GM19328 (cell line): ENCODE results near the gene PLXNA4.

Source experiments
- ATAC-seq: cut with Tn5 transposase; IDR thresholded peaks from one replicate; pipeline ENCODE4 v1.9.1; 2021; ENCODE audit warnings: mild to moderate bottlenecking, moderate library complexity; ENCODE audit not compliant: unreplicated experiment

PLXNA4 gene

DNA sequence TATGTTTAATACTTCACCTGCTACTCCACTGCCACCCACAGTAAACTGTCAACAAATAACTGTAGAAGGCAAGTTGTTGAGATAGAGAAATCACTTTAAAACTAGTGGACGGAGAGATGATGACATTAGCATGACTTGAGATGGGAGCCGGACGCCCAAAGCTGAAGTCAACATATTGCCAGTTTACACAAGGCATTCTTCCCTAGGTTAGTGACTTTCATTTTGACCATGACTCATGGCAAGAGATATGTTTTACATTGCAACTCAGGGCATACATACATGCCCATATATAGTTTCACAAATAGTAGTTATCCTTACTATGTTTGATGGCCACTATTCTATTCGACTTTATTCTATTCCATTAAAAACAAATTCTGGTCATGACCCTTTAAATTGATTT, 296.6 kb downstream of the PLXNA4 start:
- ATAC-seq, result no peak

DNA sequence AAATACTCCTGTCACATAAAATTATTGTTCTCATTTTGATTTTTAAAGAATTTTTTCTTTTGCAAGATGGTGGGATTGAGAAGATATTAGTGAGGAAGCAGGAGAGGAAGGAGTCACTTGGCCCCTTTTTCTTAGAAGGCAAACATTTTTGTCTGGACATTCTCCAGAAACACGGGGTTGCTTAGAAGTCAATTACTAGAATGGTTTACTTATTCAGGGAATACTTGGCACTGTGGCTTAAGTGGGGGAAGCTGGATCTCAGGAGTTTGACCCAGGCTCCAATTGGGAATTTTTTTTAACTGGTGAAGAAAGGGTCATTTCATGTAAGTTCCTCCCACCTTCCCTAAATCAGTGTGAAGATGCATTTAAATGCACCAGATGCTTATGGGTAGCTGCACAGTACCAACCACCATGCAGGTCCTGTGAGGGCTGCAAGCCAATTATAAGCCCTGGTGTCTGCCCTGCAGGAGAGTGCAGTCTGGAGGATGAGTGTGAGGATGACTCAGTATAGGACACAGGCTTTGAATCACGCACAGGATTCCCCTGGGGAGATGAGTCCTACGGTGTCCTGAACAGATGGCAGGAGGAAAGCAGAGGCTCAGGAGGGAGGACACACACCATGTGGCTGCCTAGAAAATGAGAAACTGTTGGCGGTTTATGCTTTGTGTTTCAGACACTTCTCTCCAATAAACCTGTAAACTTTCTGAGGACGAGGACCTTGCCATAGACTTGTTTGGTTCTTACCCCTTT, 299.1 kb downstream of the PLXNA4 start:
- ATAC-seq, result no peak

DNA sequence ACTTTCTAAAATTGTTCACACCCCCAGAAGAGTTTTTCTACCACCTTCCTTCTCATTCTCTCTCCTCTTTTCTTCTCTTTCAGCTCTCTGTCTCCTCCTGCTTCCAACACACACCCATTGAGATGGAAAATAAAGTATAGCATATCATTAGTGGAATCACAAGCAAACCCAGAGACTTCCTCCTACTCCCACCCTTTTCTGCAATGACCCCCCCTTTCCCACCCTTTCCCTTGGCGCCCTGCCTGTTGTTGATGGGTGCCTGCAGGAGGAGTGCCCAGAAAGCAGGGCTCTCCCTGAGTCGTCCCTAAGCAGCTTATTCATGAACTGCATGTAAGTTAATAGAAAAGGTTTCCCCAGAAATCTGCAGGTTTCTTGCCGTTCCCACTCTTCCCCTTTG, 300.0 kb downstream of the PLXNA4 start:
- ATAC-seq, result no peak

DNA sequence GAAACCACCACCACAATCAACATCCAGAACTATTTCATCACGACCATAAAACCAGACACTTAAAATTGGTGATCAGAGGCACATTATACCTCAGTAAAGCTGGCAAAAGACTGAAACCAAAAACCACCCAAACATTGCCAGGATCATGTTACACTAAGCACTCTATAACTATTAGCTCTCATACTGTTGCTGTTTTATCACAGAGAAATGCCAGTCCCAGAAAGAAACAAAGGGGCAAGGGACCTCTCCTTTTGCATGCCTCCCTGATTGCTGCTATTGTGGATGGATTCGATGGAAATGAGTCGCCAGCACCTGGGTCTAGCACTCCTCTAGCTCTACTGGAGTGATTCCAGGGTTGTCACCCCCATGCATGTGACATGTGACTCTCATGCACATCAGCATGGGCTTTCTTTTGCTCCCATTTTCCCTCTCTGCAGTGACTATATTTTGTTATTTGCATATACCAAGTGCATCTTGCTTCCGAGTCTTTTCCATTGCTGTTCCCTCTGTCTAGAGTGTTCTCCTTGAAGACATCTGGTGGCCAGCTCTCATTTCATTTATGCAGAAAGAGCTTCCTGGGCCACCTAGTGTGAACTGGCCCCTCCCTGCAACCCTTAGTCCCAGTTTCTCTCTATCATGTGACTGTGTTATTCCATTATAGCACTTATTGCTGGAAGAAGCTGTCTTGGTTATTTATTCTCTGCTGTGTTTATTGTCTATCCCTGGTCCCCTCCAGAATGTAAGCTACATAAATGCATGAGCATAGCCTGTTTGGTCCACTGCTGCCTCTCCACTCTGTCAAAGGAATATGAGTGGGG, 300.6 kb downstream of the PLXNA4 start:
- ATAC-seq, result no peak

DNA sequence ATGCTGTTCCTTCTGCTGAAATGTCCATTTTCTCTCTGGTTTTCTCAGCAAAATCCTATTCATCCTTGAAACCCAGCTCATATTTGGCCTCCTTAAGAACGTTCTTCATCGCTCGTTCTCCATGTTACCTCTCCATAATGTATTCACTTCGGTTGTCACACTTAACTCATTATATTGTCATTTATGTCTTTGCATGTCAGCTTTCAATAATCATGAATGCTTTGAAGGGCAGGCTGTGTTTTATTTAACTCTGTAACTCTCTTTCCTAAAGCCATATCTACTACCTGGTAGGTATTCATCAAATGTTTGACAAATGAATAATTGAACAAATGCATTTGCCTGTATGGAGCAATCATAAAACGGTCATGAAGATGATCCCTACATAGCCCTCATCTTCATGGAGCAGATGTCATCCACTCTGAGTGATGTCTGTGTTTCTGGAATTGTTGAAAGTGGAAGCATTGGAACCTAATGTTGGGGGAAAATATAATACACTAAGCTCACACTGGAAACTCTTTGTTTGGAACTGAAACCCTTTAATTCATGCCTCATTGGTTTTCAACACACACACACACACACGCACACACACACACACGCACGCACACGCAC, 303.4 kb downstream of the PLXNA4 start:
- ATAC-seq, result no peak

DNA sequence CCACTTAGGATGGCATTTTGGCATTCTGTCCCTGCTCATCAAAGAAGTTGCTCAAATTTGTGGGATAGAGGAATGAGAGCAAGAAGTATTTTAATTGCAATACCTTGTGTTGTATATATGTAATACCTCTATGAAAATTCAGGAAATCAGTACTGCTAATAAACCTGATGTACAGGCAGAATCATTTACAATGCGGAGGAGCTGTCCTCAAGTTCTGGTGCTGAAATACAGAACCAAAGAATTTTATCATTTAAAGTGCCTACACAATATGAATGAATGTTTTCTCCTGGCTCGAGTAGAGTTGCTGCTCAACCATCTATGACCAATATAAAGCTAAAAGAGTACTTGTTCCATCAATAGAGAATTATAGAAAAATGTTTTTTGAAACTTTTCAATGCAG, 305.8 kb downstream of the PLXNA4 start:
- ATAC-seq, result no peak

DNA sequence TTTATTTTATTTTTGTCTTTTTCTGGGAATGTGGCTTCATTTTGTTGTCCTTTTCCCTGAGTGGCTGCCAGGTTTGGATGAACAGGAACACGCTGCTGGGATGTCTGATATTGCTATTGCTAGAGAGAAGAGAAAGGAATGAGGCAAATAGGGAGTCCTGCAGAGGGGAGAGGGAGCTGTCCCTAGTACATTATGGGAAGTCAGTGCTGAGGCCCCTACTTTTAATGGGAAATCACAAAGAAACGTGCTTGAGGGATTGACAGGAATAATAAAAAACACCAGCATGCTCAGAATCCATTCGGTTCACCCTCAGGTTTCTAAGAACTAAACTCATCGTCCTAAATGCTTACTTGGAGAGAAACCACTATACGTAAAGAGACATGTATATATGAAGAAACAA, 306.6 kb downstream of the PLXNA4 start:
- no peak for ATAC-seq

DNA sequence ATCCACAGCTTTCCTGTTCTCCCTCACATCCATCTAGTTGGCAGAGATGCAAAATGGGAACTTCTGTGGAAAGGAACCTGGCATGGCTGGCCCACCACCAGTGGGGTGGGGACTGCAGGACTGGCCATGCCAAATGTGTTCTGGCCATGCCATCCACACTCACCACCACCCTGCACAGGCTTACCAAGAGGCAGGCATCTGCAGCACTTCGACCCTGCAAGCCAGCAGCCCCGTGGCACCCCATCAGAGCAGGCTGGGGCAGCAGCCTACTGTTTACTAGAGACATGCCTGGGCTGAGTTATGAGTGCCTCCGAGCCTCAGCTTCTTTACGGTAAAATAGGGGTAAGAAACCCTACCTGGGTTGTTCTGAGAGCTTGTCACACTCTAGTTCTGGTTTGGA, 313.1 kb downstream of the PLXNA4 start:
- no peak for ATAC-seq

DNA sequence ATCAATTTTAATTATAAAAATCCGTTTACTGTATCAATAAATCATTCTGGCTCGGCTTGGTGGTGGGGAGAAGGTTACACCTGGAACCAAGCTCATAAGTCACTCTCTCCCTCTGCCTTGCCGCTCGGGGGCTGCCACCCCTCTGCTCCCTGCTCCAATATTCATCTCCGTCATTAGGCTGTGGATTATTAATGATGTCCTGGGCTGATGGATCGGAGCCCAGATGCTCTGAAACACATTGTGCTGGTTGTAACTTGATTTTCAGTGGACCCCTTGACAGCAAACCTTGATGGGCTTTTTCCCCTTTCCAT, 314.2 kb downstream of the PLXNA4 start:
- no peak for ATAC-seq

DNA sequence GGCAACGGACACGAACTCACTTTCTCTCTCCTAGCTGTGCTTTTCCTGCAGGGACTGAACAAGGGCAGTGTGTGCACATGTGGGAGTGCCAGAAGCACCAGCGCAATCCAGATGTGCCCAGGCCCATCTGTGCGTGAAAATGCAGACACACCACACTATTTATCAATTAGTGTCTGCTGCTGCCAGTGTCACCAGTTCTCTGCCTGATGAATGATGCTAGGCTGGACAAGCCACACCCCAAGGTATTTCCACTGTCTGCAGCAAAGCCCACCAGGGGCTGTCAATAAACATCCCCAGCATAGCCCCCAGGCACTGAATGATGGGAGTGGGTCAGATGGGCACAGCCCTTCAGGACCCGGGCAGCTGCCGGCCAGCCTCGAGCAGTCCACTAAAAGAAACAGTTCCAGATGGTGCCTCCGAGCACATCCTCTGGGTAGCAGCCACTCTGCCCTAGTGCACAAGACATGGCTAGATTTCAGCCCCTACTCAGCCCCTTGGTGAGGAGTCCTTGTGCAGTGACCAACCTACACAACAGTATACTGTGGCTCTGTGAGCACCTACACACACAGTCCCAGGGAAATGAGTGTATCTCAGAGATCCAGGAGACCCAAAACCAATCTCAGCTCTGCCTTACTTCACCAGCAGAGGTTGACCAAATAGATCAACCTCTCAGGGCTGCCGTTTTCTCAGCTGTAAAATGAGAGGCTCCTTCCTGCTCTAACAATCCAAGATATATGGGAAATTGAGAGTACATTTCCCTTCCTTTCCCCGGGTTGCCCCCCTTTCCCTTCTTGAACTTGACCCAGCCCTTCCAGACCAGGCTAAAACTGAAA, 314.7 kb downstream of the PLXNA4 start:
- ATAC-seq, result no peak

DNA sequence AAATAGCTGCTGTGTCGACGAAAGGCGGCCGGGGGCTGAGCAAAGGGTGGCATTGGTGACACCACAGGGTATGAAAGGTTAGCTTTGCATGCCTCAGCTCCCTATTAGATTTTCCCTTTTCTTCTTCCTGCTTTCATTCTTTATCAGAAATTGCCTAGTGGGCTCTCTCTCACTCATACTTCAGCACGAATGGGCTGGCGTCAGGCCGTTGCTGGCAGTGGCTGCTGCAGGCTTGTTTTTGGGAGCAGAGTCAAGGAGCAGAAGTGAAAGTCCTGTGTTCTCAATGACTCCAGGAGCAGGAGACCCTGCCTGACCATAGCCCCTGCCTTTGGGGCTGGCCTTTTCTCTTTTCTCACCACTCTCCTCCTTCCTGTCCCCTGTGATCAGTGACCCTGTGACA, 318.0 kb downstream of the PLXNA4 start:
- no peak for ATAC-seq

DNA sequence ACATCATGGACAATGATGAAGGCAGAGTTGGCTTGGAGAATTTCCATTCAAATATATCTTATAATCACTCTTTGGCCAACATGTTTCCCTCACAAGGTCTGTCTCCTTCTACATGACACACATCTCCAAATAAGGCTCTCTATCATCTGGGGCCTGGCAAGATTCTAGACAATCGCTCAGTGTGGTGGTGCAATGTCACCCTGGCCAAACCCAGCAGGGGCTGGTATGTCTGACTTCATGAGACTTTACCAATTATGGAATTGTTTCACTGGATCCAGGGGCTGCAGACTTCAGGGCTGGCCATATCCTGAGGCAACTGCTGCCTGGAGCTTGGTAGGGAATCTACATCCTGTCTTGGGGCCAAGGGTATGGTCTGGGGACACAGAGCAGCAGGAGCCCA, 319.0 kb downstream of the PLXNA4 start:
- ATAC-seq, result no peak

DNA sequence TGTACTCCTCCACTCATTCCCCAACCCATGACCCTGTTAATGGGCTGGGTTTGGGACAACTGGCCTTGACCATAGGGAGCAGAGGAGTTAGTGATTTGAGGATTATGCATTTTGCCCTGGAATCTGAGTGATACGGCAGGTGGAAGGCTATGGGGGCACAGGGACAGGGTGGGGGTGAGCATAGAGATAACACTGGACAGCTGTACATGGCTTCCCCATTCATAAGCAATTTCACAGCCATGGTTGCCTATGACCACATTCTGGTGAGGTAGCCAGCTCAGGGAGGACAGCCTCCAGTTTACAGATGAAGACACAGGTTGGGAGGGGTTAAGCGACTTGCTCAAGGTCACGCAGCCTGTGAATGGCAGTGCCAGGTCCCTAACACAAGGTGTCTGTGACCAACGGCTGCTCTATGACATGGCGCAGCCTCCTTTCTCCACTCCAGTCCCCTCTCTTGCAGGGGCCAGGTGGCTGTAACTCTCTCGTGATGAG, 319.5 kb downstream of the PLXNA4 start:
- ATAC-seq, result no peak

DNA sequence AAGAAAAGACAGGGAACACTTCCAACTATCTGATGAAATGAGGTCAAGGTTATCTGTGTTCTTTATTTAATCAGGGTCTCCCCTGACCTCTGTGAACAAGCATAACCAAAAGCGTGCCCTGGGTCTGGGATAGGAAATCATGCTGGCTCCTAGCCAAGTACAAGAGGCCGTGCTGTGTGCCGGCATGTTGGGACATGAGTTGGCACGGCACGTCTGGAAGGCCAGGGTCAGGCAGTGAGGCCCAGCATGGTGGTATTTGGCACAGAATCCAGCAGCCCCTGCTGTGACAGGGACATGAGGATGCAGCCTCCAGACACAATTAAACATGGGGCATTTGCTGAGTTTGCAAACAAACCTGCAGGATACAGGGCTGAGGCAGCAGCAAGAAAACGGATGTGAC, 320.4 kb downstream of the PLXNA4 start:
- ATAC-seq, result no peak

DNA sequence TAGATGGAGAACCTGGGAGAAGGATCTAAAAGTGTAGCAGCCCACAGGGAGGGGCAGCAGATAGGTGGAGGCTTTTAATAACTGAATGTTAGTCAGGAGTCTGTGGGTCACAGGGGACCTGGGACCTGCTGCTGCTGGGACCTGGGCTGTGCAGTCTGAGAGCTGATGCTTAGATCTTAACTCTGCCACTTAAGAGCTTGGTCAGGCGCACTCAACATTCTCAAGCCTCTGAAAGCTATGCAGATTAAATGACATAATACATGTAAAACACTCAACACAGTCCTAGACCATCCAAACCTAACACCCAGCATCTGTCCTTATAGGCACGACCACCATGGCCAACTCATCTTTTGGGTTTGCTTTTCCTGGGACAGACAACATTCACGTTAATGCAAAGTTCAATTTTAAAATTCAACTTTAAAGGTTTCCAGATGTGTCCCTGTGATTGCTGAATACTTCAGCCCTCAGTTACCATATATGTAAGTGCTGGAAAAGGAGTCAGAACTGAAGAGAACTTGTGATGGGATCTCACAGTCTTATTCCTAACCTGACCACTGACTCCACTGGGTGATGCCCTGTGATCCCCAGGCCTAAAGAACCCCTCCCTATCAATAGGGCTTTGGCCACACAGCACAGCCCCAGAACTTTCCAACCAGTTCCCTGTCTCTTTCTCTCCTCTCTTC, 321.0 kb downstream of the PLXNA4 start:
- no peak for ATAC-seq

DNA sequence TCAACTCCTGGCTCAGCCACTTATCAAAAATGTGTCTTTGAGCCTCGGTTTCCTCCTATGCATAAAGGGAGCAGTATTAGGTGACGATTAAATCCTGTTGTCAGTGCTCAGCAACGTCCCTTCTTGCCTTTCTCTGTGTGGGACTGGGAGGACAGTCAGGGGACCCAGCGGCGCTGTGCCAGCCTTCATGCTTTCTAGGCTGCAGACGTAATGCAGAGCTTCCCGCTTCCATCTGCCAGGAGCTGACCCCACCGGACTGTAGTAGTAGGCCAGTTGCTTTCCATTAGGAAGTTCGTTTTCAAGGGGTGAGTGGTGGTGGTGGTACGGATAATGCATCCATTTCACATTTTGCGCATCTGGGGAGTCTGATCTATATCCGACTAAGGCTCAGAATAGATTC, 321.8 kb downstream of the PLXNA4 start:
- ATAC-seq, result no peak

DNA sequence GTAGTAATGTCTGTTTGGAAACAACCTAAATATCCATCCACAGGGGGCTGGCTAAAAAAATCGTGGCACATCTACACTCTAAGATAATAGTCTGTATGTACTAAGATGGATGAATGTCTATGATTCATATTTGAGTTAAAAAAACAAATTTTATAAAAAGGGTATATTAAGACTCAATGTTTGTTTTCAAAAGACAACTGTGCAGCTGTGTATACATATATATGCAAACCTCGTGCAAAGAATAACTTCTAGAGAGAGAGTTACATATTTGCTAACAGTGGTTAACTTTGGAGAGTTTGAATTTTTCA, 323.5 kb downstream of the PLXNA4 start:
- ATAC-seq, result no peak

DNA sequence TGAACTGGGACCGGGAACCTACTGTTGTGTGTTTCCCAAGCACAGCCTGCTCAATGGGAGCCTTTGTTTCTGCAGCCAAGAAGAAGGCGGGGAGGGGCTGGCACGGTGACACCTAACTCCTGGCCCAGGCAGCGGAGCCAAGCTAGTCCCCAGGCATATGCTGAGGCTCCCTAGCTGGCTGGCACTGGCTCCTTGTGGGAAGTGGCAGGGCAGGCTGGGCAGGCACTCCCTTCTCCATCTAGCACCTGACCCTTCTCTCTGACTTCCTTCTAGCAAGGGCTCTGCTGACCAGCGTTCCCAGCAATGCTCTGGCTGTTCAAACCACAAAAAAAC, 325.0 kb downstream of the PLXNA4 start:
- ATAC-seq, result no peak

DNA sequence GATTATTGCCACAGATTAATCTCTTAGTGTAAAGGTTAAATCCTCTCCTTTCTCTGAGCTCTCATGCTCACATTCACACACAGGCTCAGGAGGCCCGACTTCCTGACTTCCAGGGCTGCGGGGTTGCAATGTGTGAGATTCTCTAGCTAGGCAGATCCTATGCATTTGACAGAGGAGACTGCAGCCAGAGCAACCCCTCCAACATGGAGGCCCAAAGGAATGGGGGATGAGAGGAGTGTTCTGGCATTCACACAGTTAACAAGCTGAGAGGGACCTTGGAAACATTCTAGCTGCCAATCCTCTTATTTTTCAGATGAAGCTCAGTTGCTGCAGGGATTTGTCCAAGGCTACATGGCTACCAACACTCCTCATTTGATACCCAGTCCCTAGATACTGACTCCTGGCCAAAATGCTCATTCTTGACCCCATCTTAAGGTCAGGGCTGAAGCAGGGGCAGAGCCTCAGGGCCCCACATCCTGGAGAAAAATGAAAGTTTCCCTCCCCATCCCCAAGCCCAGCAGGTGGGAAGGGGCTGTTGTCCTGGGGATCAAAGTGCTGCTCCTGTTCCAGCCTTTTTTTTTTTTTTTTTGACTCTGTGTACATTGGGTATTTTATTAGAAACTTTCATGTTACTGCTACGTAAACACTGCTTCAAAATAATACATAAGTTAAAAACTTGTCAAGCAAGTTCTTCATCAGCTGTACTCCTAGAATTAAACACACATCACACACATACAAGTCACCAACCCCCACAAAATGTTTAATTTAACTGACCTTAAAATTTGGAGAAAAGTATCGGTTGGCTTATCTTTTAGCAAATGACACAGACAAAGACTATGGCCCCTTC, 325.6 kb downstream of the PLXNA4 start:
- ATAC-seq, result no peak
